ENCODE data around the gene PATJ.
"Not testable (repeated sequence)": the region's sequence is repeated elsewhere in the genome, so short reads cannot be mapped to it uniquely, and the experiment has no call there.

The PATJ gene

GRCh38 chr1:62184336-62184735, 442.1 kb downstream of the PATJ start:
- no peaks in the 10 kb centered on the region for H3F3A ChIP-seq (ENCODE audit: insufficient read depth)
- no peak overlapping the region for H3K27ac ChIP-seq (ENCODE audit: low read depth, low read length)
- no peak overlapping the region for H2AFZ ChIP-seq (ENCODE audit: low read depth, low read length, severe bottlenecking)
- H4K20me1 ChIP-seq (ENCODE audit: low read depth, low read length), result no peaks in the 10 kb centered on the region
- H3K9me3 ChIP-seq (ENCODE audit: insufficient read depth, low read length), result no peaks in the 10 kb centered on the region
- H3K79me2 ChIP-seq (ENCODE audit: insufficient read depth, low read length), result no peaks in the 10 kb centered on the region
- no peaks in the 10 kb centered on the region for H3K27me3 ChIP-seq (ENCODE audit: low read length)
- H3K9ac ChIP-seq (ENCODE audit: low read length), result no peak overlapping the region
- no peaks in the 10 kb centered on the region for H3K36me3 ChIP-seq (ENCODE audit: low read length)
- H3K4me2 ChIP-seq (ENCODE audit: low read depth, low read length, poor library complexity, severe bottlenecking), result no peak overlapping the region
- no peak for TF ChIP-seq CTCF (IDR thresholded peaks at IDR 0.05; ENCODE audit: insufficient read depth, low read length, poor library complexity, severe bottlenecking)
- TF ChIP-seq EZH2phosphoT487 (conservative IDR thresholded peaks at IDR 0.05; ENCODE audit: low read length), result no peak
- no peak overlapping the region for H3K4me3 ChIP-seq (ENCODE audit: insufficient read depth, low read length, poor library complexity, severe bottlenecking)
- H3K9me2 ChIP-seq (replicated peaks; ENCODE audit: insufficient read depth, low read length), result no peaks in the 10 kb centered on the region

- H3F3A ChIP-seq (ENCODE audit: insufficient read depth); H3K9ac ChIP-seq (ENCODE audit: low read length); H3K27ac ChIP-seq (ENCODE audit: low read depth, low read length); H3K27me3 ChIP-seq (ENCODE audit: low read length); H3K79me2 ChIP-seq (ENCODE audit: insufficient read depth, low read length); H3K9me2 ChIP-seq (replicated peaks; ENCODE audit: insufficient read depth, low read length); H3K4me3 ChIP-seq (ENCODE audit: insufficient read depth, low read length, poor library complexity, severe bottlenecking); H4K20me1 ChIP-seq (ENCODE audit: low read depth, low read length); H3K9me3 ChIP-seq (ENCODE audit: insufficient read depth, low read length); H3K4me2 ChIP-seq (ENCODE audit: low read depth, low read length, poor library complexity, severe bottlenecking); H2AFZ ChIP-seq (ENCODE audit: low read depth, low read length, severe bottlenecking); H3K36me3 ChIP-seq (ENCODE audit: low read length): not testable (repeated sequence)
Observed at GRCh38 chr1:62185233-62185632, 443.0 kb downstream of the PATJ start.

DNA sequence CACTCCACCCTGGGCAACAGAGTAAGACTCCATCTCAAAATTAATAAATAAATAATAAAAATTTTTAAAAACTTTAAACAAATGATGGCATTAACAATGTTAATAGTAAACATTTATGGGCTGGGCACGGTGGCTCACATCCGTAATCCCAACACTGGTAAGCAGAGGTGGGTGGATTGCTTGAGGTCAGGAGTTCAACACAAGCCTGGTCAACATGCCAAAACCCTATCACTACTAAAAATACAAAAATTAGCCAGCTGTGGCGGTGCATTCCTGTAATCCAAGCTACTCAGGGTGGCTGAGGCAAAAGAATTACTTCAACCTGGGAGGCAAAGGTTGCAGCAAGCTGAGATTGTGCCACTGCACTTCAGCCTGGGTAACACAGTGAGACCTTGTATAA, 443.4 kb downstream of the PATJ start:
- Histone ChIP-seq H3K4me2 (ENCODE audit: low read depth, low read length, poor library complexity, severe bottlenecking) (no peak overlapping the region), H4K20me1 (ENCODE audit: low read depth, low read length) (no peaks in the 10 kb centered on the region), H3K9me2 (replicated peaks; ENCODE audit: insufficient read depth, low read length) (no peaks in the 10 kb centered on the region), H3K27me3 (ENCODE audit: low read length) (no peaks in the 10 kb centered on the region), H3K9ac (ENCODE audit: low read length) (no peak overlapping the region), H3K27ac (ENCODE audit: low read depth, low read length) (no peak overlapping the region), H3F3A (ENCODE audit: insufficient read depth) (no peaks in the 10 kb centered on the region), H3K9me3 (ENCODE audit: insufficient read depth, low read length) (no peaks in the 10 kb centered on the region), H3K4me3 (ENCODE audit: insufficient read depth, low read length, poor library complexity, severe bottlenecking) (no peak overlapping the region), H2AFZ (ENCODE audit: low read depth, low read length, severe bottlenecking) (no peak overlapping the region), H3K79me2 (ENCODE audit: insufficient read depth, low read length) (no peaks in the 10 kb centered on the region), H3K36me3 (ENCODE audit: low read length) (no peaks in the 10 kb centered on the region)
- TF ChIP-seq EZH2phosphoT487 (conservative IDR thresholded peaks at IDR 0.05; ENCODE audit: low read length) (no peak), CTCF (IDR thresholded peaks at IDR 0.05; ENCODE audit: insufficient read depth, low read length, poor library complexity, severe bottlenecking) (no peak)

DNA sequence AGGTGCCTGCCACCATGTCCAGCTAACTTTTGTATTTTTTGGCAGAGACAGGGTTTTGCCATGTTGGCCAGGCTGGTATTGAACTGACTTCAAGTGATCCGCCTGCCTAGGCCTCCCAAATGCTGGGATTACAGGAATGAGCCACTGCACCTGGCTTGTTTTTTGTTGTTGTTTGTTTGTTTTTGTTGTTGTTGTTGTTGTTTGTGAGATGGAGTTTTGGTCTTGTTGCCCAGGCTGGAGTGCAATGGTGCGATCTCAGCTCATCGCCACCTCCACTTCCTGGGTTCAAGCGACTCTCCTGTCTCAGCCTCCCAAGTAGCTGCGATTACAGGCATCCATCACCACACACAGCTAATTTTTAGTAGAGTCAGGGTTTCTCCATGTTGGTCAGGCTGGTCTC, 445.3 kb downstream of the PATJ start:
- Histone ChIP-seq H3K4me3 (ENCODE audit: insufficient read depth, low read length, poor library complexity, severe bottlenecking) (no peak overlapping the region), H3K9ac (ENCODE audit: low read length) (no peak overlapping the region), H3K27ac (ENCODE audit: low read depth, low read length) (no peak overlapping the region), H2AFZ (ENCODE audit: low read depth, low read length, severe bottlenecking) (no peak overlapping the region), H3K4me2 (ENCODE audit: low read depth, low read length, poor library complexity, severe bottlenecking) (no peak overlapping the region), H3K9me2 (replicated peaks; ENCODE audit: insufficient read depth, low read length) (no peaks in the 10 kb centered on the region), H3K27me3 (ENCODE audit: low read length) (no peaks in the 10 kb centered on the region), H3K36me3 (ENCODE audit: low read length) (no peaks in the 10 kb centered on the region), H3F3A (ENCODE audit: insufficient read depth) (no peaks in the 10 kb centered on the region), H3K9me3 (ENCODE audit: insufficient read depth, low read length) (no peaks in the 10 kb centered on the region), H3K79me2 (ENCODE audit: insufficient read depth, low read length) (no peaks in the 10 kb centered on the region), H4K20me1 (ENCODE audit: low read depth, low read length) (no peaks in the 10 kb centered on the region)
- TF ChIP-seq EZH2phosphoT487 (conservative IDR thresholded peaks at IDR 0.05; ENCODE audit: low read length) (no peak), CTCF (IDR thresholded peaks at IDR 0.05; ENCODE audit: insufficient read depth, low read length, poor library complexity, severe bottlenecking) (no peak)

Measured in SU-DHL-6 (cell line).